HG02938 (cell line): Measurements from ENCODE around the gene GCNT1.
"Not testable (repeated sequence)": the region's sequence is repeated elsewhere in the genome, so short reads cannot be mapped to it uniquely, and the experiment has no call there.

Experiments used
- ATAC-seq: cut with Tn5 transposase; IDR thresholded peaks from one replicate; pipeline ENCODE4 v1.9.1; 2021; ENCODE audit warnings: mild to moderate bottlenecking, moderate library complexity; ENCODE audit not compliant: unreplicated experiment

Gene GCNT1

DNA sequence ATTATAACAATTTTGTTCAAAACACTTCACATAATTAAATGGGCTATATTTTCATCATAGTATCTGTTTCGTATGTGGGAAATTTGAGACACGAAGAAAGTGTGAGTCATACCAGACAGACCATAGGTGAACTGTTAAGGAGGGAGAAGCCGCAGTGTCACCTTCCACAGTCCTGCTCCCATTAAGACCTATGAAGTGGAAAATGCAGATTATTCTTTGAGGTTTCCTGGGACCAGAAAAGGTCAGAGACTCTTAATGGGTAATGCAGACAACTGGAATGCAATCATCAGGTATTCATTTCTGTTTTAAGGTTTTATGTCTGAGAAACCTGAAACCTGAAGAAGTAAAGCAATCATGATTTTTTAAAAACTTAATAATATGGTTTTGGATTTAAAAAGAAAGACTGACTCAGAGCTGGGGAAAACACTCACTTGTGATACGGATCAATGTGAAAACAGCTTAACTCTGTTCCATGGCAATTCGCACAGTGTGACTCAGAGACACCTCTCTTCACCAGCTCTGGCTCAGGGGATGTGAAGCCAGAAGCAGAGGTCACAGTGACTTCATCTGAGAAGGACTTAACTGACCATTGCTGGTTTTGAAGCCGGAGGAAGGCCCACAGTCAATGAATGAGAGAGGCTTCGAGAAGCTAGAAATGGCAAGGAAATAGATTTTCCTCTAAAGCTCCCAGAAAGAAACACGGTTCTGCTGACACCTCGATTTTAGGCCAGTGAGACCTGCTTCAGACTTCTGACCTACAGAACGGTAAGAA is 17.2 kb upstream of the GCNT1 start:
- ATAC-seq = peak; percentile 53

DNA sequence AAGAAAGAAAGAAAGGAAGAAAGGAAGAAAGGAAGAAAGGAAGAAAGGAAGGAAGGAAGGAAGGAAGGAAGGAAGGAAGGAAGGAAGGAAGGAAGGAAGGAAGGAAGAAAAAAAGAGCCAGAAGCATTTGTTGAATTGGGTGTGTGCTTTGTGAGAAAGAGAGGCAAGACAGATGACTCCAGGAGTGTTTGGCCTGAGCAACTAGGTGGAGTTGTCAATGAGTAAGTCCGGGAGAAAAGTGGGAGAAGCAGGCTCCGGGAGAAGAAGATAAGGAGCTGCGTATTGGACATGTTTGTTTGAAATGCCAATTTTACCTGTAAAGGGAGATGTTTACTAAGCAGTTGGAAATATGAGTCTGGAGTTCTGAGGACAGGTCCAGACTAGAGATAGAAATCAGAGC is 15.1 kb upstream of the GCNT1 start:
- ATAC-seq = no peak

DNA sequence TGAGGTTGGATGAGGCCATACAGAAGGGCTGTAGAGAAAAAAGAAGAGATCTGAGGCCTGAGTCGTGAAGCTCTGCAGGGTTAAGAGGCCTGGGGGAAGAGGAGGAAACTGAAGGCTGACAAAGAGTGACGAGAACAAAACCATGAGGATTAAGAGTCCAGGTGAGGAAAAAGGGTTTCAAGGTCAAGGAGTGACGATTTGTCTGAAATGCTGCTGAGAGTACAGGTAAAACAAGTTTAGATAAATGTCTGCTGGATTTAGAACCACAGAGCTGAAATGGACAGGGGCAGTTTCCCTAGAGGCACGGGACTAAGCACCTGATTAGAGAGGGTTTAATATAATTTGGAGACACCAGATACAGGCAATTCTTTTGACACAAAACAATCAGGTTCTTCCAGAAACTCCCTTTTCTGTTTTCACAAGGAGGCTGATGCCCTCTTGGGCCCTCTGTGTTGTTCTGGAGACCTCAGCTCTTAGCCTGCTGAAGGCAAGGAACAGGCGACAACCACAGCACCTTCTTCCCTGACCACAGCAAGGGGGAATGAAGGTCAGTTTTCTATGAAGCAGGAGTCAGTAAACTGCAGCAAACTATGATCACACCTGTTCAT is 14.6 kb upstream of the GCNT1 start:
- no peak for ATAC-seq

DNA sequence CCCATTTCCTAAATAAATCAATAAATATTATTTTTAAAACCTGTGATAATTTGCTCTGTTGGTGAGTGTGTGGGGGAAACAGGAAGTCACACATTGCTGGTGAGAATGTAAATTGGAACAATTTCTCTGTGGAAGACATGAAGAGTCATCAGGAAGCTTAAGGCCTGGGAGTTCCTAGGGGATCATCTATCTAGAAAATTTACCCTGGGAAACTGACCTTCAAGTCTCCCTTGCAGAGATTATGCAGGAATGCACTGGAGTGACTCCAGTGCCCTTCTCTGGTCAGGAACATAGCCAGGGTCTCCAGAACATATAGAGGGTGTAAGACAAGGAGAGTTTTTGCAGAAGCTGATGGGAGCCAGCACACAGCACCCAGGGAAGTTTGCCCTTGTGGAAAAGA is 13.0 kb upstream of the GCNT1 start:
- ATAC-seq = no peak

DNA sequence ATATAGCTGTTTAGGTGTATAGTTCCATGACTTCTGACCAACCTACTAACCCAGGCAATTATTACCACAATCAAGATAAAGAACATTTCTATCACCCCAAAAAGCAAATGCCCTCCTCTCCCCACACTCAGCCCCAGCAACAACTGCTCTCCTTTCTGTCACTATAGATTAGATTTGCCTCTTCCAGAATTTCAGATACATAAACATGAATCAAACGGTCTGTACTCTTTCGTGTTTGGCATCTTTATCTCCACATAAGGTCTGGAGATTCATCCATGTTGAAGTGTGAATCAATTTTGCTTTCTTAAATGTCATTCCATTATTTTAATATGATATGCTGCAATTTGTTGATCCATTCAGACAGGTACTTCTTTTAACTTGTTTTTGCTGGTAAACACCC is 10.5 kb upstream of the GCNT1 start:
- ATAC-seq = no peak

DNA sequence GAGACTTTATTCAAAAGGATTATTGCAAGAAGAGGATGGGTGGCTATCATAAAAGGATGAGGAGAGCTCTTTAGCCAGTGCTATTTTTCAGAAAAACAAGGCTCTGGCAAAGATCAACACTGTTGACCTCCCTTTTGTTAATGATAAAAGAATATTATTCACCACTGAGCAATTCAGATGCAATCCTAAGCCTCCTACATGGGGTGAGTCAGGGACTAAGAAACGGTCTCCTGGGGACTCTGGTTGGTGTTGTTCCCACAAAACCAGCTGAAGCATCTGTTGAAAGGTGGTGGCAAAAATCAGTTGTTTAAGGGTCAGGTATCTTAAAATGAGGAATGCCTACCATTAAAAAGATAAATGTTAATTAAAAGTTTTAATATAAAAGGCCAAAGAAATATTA is 7.7 kb upstream of the GCNT1 start:
- ATAC-seq = no peak

DNA sequence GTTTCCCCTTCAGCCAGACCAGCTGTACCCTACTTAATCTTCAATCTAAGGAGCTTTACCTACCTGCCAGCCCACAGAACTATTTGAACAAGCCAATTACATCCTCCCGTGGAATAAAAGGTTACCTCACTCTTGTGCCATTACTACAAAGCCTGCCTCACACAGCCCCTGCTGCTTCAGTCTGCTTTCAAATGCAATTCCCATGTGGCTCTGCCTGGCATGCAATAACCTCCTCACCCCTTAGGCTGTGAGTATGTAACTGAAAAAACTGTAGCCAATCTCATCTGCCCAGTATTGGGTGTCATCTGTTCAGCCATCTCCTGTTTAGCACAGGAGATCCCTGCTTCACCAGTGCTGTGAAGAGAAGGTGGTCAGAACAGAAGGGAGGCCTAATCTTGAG is 6.1 kb upstream of the GCNT1 start:
- ATAC-seq = no peak

DNA sequence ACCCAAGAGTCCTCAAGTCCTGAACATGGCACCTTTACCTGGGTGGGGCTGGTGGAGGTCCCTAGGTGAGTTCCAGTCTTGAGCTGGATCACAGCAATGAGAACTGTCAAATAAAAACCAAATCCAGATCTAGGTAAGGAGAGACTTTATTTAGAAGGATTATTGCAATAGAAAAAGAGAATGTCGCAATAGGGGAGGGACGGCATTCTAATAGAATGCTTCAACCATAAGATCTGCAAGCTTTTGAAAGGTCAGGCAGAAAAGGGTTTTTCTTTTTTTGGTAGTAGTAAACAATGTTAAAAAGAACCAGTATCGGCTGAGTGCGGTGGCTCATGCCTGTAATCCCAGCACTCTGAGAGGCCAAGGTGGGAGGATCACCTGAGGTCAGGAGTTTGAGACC is 5.2 kb upstream of the GCNT1 start:
- ATAC-seq = no peak

DNA sequence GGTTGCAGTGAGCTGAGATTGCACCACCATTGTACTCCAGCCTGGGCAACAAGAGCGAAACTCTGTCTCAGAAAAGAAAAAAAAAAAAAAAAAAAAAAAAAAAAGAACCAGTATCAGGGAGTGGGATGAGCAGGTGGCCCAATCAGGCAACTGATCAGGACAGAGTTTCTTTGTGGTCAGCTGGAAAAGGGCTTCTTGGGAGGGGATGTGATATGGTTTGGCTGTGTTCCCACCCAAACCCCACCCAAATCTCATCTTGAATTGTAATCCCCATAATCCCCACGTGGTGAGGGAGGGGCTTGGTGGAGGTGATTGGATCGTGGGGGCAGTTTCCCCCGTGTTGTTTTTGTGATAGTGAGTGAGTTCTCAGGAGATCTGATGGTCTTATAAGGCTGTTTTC is 4.7 kb upstream of the GCNT1 start:
- no peak for ATAC-seq

DNA sequence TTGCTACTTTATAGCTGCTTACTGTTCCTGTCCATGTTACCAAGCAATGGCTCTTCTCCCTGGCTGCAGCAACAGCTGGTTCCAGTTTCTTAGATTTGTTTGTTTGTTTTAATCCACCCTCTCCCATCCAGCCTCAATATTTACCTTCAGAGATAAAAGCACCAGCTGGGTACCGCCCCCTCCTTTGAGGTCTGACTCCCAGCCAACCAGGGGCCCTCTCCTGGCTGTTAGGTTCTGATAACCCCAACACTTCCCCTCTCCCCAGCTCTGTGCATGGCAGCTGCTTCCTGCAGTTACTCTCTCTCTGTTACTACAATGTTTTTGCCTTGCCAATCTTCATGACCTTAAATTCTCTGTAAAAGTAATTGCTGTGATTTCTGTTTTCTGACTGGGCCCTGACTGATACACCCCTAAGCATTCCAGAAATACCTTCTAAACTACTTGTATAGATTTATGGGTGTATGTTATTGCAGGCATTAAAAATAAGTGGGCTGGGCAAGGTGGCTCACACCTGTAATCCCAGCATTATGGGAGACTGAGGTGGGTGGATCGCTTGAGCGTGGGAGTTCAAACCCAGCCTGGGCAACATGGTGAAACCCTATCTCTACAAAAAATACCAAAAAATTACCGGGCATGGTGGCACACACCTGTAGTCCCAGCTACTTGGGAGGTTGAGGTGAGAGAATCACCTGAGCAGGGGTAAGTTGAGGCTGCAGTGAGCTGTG is 2.6 kb upstream of the GCNT1 start:
- no peak for ATAC-seq

DNA sequence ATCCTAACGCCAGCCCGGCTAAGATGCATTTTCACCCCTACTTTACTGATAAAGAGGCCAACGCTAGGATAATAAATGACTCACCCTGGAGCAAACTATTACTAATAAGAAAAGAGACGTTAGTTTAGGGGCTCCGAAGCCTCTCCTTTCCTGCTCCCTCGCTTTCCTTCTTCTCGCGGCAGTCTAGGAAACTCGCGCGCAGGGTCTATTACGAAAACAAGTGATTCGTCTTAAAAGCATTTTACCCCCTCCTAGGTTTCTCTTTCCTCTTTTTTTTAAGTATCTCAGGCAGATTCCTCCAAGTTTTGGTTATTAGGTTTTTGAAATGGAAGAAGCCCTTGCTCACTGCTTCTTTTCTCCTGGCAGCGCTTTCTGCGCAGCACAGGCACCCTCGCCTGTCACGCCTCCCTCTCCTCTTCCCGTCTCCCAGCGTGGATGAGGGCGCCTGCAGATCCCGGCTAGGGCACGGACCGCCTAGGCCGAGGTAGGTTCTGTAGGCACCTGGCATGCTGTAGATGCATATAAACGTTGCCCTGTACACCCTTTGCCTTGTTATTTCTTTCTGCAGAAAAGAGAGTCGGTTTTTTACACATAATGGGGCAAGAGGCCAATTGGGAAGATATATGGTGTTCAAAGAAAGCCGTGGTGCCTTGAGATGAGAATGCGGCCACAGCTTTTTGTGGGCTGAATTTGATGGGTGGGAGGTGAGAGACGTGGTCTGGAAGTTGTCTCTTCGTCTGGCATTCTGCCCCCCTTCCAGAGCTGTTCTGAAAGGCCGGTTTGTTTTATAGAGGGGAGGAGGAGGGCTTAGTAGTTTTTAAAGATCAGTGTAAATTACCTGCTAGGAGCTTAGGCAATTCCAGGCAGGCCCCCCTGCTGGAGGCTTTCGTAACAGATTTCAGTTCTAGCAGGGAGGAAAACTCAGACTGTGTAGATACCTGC is 983 bp downstream of the GCNT1 start:
- ATAC-seq = peak; percentile 4

DNA sequence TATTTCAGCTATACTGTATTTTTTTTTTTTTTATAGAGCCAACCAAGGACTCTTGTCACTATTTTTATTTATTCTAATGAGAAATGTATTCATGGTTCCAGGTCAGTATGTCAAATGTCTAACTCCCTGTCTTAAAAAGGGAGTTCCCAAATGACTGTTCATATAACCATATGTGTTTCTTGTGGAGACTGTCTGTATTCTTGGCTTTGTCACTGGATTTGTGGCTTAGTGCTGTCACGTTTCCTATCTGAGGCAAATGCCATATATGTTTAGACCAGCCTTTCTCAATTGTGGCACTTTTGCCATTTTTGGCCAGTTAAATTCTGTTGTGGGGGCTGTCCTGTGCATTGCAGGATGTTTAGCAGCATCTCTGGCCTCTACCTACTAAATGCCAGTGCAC is 3.1 kb downstream of the GCNT1 start:
- no peak for ATAC-seq

DNA sequence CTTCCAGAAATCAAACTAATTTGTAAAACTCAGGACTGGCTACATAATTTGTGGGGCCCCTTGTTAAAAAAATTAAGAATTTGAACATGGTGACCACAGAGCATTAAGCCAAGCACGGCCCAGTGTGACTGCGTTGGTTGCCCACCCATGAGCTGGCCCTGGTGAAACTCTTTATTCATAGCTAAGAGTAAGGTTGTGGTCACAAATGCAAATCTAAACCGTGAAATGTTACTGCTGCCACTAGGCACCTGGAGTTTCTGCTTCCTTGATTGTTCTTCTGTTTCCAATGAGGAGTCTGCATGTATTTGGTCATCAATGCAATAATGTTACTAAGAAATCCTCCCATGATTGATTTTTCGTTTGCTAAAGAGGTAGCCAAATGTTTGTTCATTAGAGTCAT is 4.2 kb downstream of the GCNT1 start:
- ATAC-seq = peak; percentile 38

DNA sequence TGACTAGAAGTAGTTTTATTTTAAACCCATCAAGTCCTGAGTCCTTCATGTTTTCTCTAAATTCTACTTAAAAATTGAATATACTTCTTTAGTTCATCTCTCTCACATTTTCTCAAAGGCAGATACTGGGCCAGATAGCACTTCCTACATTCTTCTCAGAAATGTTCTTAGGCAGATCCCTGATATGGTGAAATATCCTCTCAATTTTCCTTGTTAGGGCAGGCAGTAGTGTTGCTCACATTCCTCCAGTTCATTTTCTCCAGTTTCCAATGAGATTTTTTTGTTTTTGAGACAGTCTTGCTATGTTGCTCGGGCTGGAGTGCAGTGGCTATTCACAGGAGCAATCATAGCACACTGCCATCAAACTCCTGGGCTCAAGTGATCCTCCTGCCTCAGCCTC is 5.7 kb downstream of the GCNT1 start:
- no peak for ATAC-seq

DNA sequence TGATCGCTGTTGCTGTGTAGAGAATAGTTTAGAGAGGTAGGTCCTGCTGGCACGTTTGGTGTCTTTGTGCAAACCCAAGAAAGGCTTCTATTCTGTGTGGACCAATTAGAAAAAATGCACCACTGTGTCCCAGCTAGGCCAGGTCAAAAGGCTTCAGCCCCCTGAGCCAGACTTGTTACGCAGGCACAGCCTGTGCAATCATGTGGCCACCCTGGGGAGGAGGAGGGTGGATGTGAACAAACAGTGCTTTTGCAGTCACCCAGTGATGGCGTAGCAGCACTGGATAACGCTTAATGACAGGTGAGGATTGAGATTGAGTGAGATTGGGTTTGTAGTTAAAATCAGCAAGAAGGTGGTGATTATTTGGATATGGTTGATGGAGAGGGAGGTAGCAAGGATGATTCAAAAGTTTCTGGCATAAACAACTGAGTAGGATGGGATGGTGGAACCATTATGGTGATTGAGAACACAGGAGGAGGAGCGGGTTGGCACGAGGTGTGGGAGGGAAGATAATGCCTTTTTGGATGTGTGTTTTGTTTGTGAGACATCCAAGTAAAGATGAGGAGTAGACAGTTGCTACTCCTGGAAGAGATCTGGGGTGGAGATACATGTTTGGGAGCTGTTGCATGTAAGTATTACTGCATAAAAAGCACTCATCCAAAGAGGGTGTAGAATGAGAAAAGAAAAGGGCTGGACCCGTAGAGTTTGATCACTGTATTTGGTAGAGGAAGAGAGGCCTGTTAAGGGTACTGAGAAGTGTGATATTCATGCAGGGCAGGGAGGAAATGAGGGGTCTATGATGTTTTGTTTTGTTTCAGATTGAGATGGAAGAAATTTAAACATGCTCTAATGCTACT is 6.7 kb downstream of the GCNT1 start:
- ATAC-seq = no peak

DNA sequence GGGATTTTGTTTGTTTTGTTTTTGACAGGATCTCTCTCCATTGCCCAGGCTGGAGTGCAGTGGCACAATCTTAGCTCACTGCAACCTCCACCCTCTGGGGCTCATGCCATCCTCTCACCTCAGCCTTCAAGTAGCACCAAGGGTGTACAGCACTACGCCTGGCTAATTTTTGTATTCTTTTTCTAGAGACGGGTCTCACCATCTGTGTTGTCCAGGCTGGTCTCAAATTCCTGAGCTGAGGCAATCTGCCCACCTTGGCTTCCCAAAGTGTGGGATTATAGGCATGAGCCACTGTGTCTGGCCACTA is 7.3 kb downstream of the GCNT1 start:
- no peak for ATAC-seq

DNA sequence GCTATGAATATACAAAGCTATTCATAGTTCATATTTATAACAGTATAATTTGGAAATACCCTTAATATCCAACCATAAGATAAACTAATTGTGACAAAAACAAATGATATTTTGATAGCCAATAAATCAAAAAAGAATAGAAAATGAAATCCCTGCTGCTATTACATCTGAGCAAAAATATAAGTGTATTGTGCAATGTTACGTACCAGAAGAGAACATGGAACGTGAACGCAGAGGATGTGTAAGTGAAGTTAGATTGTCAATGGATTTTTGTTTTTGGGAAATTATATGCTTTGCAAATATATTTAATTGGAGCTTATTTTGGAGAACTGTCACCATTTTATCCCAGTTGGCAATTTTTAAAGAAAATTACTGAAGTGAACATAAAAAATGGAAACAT is 15.4 kb downstream of the GCNT1 start:
- ATAC-seq = no peak

DNA sequence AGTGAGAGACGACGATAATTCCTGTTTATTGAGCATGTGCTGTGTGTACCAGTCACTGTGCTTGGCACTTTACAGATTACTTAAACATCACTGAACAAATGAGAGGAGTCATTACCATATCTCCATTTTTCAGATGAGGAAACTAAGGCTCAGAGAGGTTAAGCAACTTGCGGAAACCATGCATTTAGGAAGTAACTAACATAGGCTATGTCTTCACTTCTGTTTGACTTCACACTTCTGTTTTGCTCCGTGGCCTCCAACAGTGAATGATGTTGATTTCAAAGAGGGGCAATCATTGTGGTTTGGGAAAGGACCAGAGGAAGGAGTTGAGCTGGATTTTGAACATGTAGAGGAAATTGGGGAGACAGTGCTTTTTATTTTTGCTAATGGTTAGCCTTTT is 16.7 kb downstream of the GCNT1 start:
- ATAC-seq = no peak

DNA sequence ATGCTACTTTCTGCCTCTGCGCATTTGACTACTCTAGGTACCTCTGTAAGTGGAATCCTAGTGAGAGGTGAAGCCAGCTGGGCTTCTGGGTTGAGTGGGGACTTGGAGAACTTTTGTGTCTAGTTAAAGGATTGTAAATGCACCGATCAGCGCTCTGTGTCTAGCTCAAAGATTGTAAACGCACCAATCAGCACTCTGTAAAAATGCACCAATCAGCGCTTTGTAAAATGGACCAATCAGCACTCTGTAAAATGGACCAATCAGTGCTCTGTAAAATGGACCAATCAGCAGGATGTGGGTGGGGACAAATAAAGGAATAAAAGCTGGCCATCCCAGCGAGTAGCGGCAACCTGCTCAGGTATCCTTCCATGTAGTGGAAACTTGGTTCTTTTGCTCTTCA is 18.8 kb downstream of the GCNT1 start:
- not testable (repeated sequence) for ATAC-seq

DNA sequence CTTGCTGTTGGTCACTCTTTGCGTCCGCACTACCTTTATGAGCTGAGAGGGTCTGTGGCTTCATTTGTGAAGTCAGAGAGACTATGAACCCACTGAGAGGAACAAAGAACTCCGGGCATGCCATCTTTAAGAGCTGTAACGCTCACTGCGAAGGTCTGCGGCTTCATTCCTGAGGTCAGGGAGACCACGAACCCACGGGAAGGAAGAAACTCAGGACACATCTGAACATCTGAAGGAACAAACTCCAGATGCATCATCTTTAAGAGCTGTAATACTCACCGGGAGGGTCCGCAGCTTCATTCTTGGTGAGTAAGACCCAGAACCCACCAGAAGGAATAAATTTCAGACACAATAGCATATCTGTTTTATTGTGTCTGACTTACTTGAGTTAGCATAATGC is 19.2 kb downstream of the GCNT1 start:
- no peak for ATAC-seq
